Keratinocyte (primary cell): ENCODE measurements around the gene TRPM6.
A peak's percentile ranks its signal among the peaks of the same experiment; 100 is the strongest.

Source experiments
- CTCF ChIP-seq, 3 experiments: IDR thresholded peaks in 1 of 3; conservative IDR thresholded peaks in 1 of 3; optimal IDR thresholded peaks in 1 of 3; 2 replicates in 2 of 3; 3 replicates in 1 of 3; pipeline versions ENCODE3 to v1.5.1; 2011; ENCODE audit warnings: low read length in 3 of 3, mild to moderate bottlenecking in 3 of 3, moderate library complexity in 2 of 3, control low read depth in 1 of 3, inconsistent platforms in 1 of 3; ENCODE audit not compliant: insufficient read depth in 2 of 3; ENCODE audit errors: extremely low read depth in 1 of 3
- EZH2 ChIP-seq: IDR thresholded peaks from one replicate; pipeline ENCODE4 v1.6.1; 2012; ENCODE audit warnings: inconsistent platforms, mild to moderate bottlenecking, low read length, moderate library complexity

GRCh38 chr9:74770508-74771261 lies 117.0 kb downstream of the TRPM6 start:
- TF ChIP-seq CTCF (optimal IDR thresholded peaks at IDR 0.05 in 1 of 3, IDR thresholded peaks at IDR 0.05 in 1 of 3, conservative IDR thresholded peaks at IDR 0.05 in 1 of 3; ENCODE audit: extremely low read depth in 1 of 3, insufficient read depth in 2 of 3, low read length in 3 of 3) (peak; percentile 70 to 78 (median 75)), EZH2 (no peak)
